SK-N-MC (cell line): ENCODE data around the gene CPVL.

ENCODE experiments used
- EZH2 ChIP-seq: fragments of 200-600 bp; sonication (generic); IDR thresholded peaks from one replicate; pipeline ENCODE4 v1.6.1; 2017; ENCODE audit warnings: antibody characterized with exemption
- FOXP2 ChIP-seq: optimal IDR thresholded peaks from 2 replicates; pipeline ENCODE3; 2011; ENCODE audit warnings: mild to moderate bottlenecking, moderate library complexity; ENCODE audit not compliant: insufficient read depth; ENCODE audit errors: extremely low read length, control extremely low read depth
- POLR2AphosphoS5 ChIP-seq: IDR thresholded peaks from 2 replicates; pipeline ENCODE4 v1.6.1; 2012; ENCODE audit warnings: mild to moderate bottlenecking, low read depth, low read length, borderline replicate concordance

DNA sequence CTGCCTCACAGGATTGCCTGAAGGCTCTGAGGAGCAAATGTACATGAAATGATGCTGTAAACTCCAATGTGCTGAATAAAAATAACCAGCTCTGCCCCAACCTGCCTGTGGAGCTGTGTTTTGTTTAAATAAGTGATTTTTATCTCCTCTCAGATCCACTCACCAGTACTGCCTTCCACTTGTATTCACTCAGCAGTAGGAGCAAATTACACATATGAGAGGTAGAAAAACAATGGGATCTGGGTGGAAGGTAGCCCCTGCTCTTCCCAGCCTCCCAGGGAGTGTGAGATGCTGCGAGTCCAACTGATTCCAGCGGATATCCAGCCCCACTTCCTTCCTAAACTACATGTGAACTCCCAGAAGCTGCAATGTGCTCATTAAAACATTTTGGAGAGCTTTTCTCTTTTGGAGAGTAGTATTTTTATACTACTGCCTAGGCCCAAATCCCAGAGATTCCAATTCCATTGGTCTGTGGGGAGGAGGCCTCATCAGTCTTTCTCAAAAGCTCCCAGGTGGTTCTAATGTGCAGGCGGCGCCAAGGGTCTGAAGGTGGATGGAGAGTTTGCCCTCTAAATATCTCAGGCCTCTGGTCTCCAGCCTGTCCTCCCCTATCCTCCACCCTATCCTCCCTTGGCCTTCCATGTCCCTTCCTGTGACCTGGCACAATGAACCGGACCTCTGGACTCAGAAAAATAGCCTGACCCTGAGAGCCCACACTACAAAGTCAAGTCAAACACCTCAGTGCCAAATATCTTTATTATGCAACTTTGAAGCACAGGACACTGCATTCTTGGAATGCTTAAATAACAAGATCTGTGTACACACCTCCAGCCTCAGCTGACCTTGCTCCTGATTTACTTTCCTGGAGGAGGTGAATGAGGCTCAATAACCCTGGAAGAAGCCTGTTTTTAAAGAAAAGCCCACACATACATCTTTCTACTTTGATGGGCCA is 46.2 kb downstream of the CPVL start:
- no peak for TF ChIP-seq POLR2AphosphoS5
- no peak for TF ChIP-seq EZH2
- no peak for TF ChIP-seq FOXP2
